ENCODE data around the gene TMEM87A.

Gene TMEM87A

GRCh38 chr15:42202653-42203052, 70.6 kb downstream of the TMEM87A start:
- no peak for DNase-seq (ENCODE audit: low read depth)

DNA sequence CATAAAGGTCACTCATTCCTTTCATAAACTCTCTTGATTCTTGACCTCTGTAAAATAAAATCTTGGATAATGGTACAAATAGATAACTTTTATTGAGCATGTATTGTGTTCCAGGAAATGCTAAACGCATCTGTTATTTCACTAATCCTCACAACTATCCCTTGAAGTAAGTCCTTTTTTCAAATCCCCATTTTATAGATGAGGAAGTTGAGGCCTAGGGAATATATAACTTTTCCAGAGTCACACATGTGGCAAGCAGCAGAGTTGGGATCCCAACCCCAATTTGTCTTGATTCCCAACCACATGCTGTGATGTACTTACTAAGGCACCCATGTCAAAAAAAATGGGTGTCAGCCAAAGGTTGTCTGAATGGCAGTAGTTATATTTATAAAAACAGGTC, 71.4 kb downstream of the TMEM87A start:
- no peak for DNase-seq (ENCODE audit: low read depth)

- DNase-seq (ENCODE audit: low read depth) = no peak
These were observed 74.1 kb downstream of the TMEM87A start for GRCh38 chr15:42199126-42199525.

GRCh38 chr15:42198516-42198915, 74.7 kb downstream of the TMEM87A start:
- no peak for DNase-seq (ENCODE audit: low read depth)

- no peak for DNase-seq (ENCODE audit: low read depth)
These were observed 78.7 kb downstream of the TMEM87A start for GRCh38 chr15:42194513-42194912.

DNA sequence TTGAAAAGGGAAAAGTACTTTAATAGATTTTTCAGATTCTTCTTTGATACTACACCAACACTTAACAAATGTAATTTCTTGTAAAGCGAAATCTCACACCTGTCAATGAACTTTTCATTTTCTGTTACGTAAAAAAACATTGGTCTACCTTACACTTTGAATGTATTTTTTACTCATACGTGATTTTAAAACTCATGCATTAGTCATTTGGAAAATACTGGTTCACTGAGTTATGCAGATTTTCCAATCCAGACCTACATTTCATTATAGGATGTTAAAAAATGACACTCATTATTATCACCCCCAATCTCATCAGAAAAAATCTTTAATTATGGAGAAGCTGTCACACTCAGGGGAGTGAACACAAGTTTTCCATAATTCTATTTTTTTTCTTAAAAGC, 79.8 kb downstream of the TMEM87A start:
- DNase-seq (ENCODE audit: low read depth) = no peak

GRCh38 chr15:42191610-42192346, 81.5 kb downstream of the TMEM87A start:
- no peak for DNase-seq (ENCODE audit: low read depth)

DNA sequence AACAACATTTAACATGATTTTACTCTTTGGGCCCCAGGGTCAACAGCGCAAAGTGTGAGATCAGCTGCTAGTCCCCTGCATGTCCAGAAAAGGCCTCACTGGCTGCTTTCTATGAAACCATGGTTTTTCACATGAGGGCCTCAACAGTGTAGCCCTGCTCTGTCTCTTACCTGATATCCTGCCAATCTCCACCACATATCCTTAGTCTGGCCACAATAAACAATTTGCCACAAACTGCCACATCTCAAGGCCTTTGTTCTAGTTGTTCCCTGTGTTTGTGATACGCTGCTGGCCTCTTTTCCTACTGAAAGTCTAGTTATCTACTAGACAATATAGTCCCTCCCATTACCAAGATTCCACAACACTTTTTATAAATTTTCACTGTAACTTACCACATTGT, 82.9 kb downstream of the TMEM87A start:
- no peak for DNase-seq (ENCODE audit: low read depth)

DNA sequence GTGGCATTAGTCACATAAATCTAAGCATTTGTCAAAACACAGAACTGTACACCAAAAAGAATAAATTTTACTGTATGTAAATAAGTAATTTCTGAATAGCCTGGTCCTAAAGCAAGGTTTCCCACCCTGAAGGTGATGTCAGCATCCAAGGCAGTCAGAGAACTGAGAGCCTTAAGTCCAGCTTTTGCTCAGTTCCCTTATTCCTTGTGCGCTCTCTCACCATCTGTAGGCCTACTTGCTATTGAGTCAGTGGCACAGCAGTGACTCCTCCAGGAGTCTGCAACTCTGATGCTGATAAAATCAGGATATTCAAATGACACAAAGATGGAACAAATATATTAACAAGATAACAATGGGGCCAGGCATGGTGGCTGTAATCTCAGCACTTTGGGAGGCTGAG, 87.4 kb downstream of the TMEM87A start:
- DNase-seq (ENCODE audit: low read depth) = no peak

GRCh38 chr15:42184736-42185135, 88.5 kb downstream of the TMEM87A start:
- no peak for DNase-seq (ENCODE audit: low read depth)

DNA sequence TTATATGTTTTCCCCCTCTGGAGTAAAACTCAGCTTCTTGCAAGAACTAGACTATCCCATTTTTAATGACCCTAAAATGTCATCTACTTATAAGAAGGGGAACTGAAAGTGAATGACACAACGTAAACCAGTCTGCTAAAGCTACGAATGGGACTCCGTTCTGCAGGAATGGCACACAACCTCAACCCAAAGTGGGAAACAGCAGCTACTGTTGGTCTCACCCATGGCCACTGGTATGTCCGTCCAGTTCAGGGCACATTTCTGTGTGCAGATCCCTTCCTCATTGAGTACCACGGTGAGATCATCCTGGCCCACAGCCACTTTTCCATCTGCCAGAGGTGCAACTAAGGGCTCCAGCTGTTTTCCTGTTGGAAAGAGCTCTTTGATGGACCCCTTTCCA, 88.9 kb downstream of the TMEM87A start:
- no peak for DNase-seq (ENCODE audit: low read depth)

DNA sequence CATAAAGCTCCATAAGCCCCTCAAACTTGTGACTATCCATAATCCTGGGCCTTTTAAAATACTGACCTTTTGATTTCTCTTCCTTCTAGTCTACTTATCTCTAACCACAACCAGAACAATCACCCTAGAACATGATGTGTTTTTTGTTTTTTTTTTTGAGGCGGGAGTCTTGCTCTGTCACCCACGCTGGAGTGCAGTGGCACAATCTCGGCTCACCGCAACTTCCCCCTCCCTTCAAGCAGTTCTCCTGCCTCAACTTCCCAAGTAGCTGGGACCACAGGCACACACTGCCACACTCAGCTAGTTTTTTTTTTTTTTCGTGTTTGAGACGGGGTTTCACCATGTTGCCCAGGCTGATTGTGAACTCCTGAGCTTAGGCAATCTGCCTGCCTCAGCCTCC, 90.3 kb downstream of the TMEM87A start:
- DNase-seq (ENCODE audit: low read depth) = no peak

DNA sequence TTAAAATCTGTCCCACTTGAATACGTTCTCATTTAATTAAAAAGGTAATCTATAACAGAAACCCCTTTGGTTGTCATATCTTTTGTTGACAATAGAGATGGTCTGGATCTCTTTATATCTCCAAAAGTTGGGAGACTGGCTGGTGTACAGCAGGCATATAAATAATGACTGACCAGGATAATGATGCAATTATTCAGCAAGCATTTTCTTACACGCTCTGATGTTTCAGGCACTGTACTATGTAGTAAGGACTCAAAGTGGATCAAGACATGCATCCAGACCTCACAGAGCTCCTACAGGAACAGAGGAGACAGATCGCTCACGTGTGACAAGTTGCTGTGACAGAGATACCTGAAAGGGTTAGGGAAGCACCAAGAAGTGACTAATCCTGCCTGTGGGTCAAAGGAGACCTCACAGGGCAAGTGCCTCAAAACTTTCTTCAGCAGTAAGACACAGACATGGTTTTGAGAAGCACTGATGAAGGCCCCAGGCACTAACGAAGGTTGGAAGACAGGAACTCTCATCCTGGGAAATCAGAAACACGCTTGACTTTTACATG, 90.8 kb downstream of the TMEM87A start:
- DNase-seq (ENCODE audit: low read depth) = no peak

DNA sequence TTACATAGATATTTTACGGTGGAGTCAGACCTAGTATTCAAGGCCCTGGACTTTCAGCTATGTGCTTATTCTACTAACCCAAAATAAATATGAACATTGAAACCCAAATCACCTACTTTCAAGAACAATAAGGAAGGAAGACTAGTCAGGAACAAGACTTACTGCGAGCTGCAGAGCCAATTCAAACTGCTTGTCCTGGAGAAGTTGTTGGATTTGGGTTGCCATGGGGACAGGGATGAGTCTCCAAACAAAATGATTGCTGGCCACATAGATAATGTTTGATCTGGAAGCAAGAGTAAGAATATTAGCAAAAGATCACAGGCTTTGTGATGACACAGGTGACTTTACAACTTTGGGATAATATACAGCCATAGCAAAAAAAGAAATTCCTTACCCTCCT, 95.2 kb downstream of the TMEM87A start:
- no peak for DNase-seq (ENCODE audit: low read depth)

- DNase-seq (ENCODE audit: low read depth) = no peak
These were observed 97.6 kb downstream of the TMEM87A start for GRCh38 chr15:42175671-42176070.

- no peak for DNase-seq (ENCODE audit: low read depth)
These were observed 100.8 kb downstream of the TMEM87A start for GRCh38 chr15:42172475-42172874.

- no peak for DNase-seq (ENCODE audit: low read depth)
These were observed 101.4 kb downstream of the TMEM87A start for GRCh38 chr15:42171795-42172194.

DNA sequence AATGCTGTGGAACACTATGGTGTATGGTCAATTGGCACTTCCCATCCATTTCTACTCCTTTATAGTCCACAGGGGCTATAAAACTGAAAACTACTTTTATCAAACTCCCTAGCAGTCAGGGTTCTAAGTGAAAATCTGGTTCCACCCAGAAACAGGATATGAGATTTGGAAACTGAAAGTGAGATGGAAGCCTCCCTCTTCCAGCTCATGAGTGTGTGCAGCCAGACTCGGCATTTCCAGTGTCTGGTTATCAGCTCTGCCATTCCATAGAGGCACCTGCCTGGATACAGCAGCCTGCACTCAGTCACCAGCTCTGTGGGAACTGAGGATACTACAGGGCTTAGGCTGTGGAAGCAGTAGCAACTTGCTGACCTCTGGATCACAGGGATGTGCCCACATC, 102.1 kb downstream of the TMEM87A start:
- no peak for DNase-seq (ENCODE audit: low read depth)

DNA sequence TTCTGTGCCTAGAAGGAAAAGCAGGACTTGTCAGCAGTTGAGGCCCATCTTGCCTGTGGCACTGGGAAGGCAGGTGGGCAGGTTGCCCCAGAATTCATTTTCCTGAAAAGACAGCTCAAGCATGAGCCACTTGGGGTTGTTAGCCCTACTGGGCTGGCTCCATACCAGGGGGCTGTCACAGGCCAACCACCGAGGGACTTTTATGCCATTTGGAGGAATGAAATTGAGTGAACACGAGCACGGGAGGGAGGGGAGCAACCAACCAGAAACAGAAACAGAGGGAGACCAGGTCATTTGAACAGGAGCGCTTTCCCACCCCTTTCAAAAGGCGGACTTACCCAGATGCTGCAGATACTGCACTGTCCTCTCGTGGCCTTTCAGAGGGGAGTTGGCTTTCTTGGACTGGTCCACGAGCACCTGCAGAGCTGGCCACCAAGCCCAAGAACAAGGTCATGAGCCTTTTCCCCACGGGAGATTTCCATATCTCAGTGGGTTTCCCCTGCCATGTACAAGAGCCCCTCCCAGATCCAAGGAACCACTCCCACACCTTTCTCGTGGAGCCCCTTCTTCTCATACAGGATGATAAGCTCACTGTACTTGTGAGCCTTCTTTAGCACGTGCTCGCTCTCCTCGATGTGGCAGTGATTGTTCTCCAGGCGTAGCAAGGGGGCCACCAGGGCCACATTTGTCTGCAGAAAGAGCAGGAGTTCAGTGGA, 106.8 kb downstream of the TMEM87A start:
- no peak for DNase-seq (ENCODE audit: low read depth)

DNA sequence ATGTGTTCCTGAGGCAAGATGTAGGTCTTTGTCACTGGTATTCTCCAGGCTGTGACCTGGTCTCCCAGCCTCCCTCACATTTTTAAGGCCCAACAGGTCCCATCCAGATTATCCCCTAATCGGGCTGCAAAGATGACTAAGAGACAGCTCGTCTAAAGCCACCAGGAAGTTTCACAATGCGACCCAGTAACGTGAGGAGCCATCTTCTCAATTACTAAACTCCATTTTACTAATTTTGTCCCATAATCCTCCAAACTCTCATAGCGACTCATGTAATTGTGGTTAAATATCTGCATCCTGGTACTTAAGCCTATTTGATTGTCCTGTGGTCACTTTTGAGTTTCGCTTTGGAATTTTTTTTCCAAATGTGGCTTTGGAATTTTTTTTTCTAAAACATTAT, 108.1 kb downstream of the TMEM87A start:
- DNase-seq (ENCODE audit: low read depth) = no peak

GRCh38 chr15:42163947-42164550, 109.2 kb downstream of the TMEM87A start:
- no peak for DNase-seq (ENCODE audit: low read depth)

GRCh38 chr15:42163291-42163690, 109.9 kb downstream of the TMEM87A start:
- DNase-seq (ENCODE audit: low read depth) = no peak

Data from stimulated activated CD8-positive, alpha-beta memory T cell treated with anti-CD3 and anti-CD28 coated beads, Interleukin-7, amount 100 ng/mL, for 24 hours (primary cell).